DOHH2 (cell line): ENCODE measurements around the gene PALM3.

ENCODE experiments used
- H3F3A ChIP-seq: fragments of 200-600 bp; sonication (generic), shearing (Covaris generic); 2 replicates; pipeline ENCODE4 v1.6.0; 2016; ENCODE audit warnings: antibody characterized with exemption, mild to moderate bottlenecking; ENCODE audit not compliant: control insufficient read depth, insufficient read depth
- H3K27ac ChIP-seq: fragments of 200-600 bp; sonication (generic); 2 replicates; pipeline ENCODE4 v1.5.1; 2014; ENCODE audit warnings: low read depth, mild to moderate bottlenecking, low read length, moderate library complexity
- H3K27me3 ChIP-seq: fragments of 200-600 bp; sonication (generic); 2 replicates; pipeline ENCODE4 v1.6.1; 2014; ENCODE audit warnings: mild to moderate bottlenecking, low read length, mixed read lengths; ENCODE audit not compliant: control insufficient read depth
- H3K36me3 ChIP-seq: fragments of 200-600 bp; sonication (generic); 2 replicates; pipeline ENCODE4 v1.6.1; 2014; ENCODE audit warnings: mild to moderate bottlenecking, low read length, moderate library complexity, mixed read lengths; ENCODE audit not compliant: control insufficient read depth
- H3K4me1 ChIP-seq: fragments of 200-600 bp; sonication (generic); 2 replicates; pipeline ENCODE4 v1.6.1; 2014; ENCODE audit warnings: mild to moderate bottlenecking, low read length, mixed read lengths; ENCODE audit not compliant: control insufficient read depth
- H3K4me2 ChIP-seq: fragments of 200-600 bp; sonication (generic); 2 replicates; pipeline ENCODE4 v1.6.0; 2014; ENCODE audit warnings: mild to moderate bottlenecking, low read length, moderate library complexity
- H3K4me3 ChIP-seq: fragments of 200-600 bp; sonication (generic); 2 replicates; pipeline ENCODE4 v1.5.1; 2014; ENCODE audit warnings: mild to moderate bottlenecking, low read length, mixed read lengths
- H3K79me2 ChIP-seq: fragments of 200-600 bp; sonication (generic); 2 replicates; pipeline ENCODE4 v1.6.1; 2014; ENCODE audit warnings: mild to moderate bottlenecking, low read length, mixed read lengths; ENCODE audit not compliant: control insufficient read depth
- H3K9me2 ChIP-seq: fragments of 200-600 bp; sonication (generic); replicated peaks from 2 replicates; pipeline ENCODE4 v1.6.1; 2014; ENCODE audit warnings: mild to moderate bottlenecking, low read length, mixed read lengths; ENCODE audit not compliant: control insufficient read depth
- H3K9me3 ChIP-seq: fragments of 200-600 bp; sonication (generic); 2 replicates; pipeline ENCODE4 v1.6.1; 2014; ENCODE audit warnings: antibody characterized with exemption, low read length, mixed read lengths; ENCODE audit not compliant: control insufficient read depth, insufficient read depth
- H4K20me1 ChIP-seq: fragments of 200-600 bp; sonication (generic); 2 replicates; pipeline ENCODE4 v1.6.0; 2014; ENCODE audit warnings: low read depth, mild to moderate bottlenecking, antibody characterized with exemption, low read length, moderate library complexity; ENCODE audit not compliant: control insufficient read depth, insufficient read depth
- CTCF ChIP-seq: fragments of 200-600 bp; sonication (generic); IDR thresholded peaks from one replicate; pipeline ENCODE4 v1.5.1; 2014; ENCODE audit warnings: antibody characterized with exemption, mild to moderate bottlenecking, low read depth, low read length; ENCODE audit not compliant: poor library complexity, severe bottlenecking
- EZH2phosphoT487 ChIP-seq: fragments of 200-600 bp; sonication (generic); IDR thresholded peaks from 2 replicates; pipeline ENCODE4 v1.6.1; 2017; ENCODE audit warnings: borderline replicate concordance, mild to moderate bottlenecking, antibody characterized with exemption, low read length, moderate library complexity, mixed read lengths

PALM3 gene

GRCh38 chr19:14072535-14073260 lies 10.8 kb upstream of the PALM3 start, which contains the start of gene MISP3:
Gene MISP3, plus strand, starts transcription at chr19:14072786. Its CDS starts 524 bp downstream, at chr19:14073310.
- no peaks in the 10 kb centered on the region for H4K20me1 ChIP-seq
- peaks cover 22% of the 10 kb centered on the region for H3K27me3 ChIP-seq
- peak within 1 kb of the TSS; percentile 88 for H3K4me3 ChIP-seq
- H3K9me3 ChIP-seq = no peaks in the 10 kb centered on the region
- H3K4me2 ChIP-seq = peak within 1 kb of the TSS; percentile 100
- H3K27ac ChIP-seq = no peak within 1 kb of the TSS
- no peaks in the 10 kb centered on the region for H3K79me2 ChIP-seq
- peaks cover 36% of the 10 kb centered on the region for H3K4me1 ChIP-seq
- H3K9me2 ChIP-seq = no peaks in the 10 kb centered on the region
- H3F3A ChIP-seq = 0 out of 2 replicates have a peak, but pooled peaks cover 2% of the 10 kb centered on the region
- no peaks in the 10 kb centered on the region for H3K36me3 ChIP-seq
- TF ChIP-seq CTCF = no peak
- TF ChIP-seq EZH2phosphoT487 = no peak

- no peaks in the 10 kb centered on the region for H3F3A ChIP-seq
- no peaks in the 10 kb centered on the region for H3K79me2 ChIP-seq
- H3K36me3 ChIP-seq = no peaks in the 10 kb centered on the region
- no peaks in the 10 kb centered on the region for H3K9me3 ChIP-seq
- no peak overlapping the region for H3K4me3 ChIP-seq
- H3K27ac ChIP-seq = no peak overlapping the region
- H4K20me1 ChIP-seq = no peaks in the 10 kb centered on the region
- peaks cover 22% of the 10 kb centered on the region for H3K27me3 ChIP-seq
- H3K4me1 ChIP-seq = peaks cover 36% of the 10 kb centered on the region
- TF ChIP-seq EZH2phosphoT487 (no peak), CTCF (no peak)
- no peaks in the 10 kb centered on the region for H3K9me2 ChIP-seq
- H3K4me2 ChIP-seq = no peak overlapping the region
Observed at GRCh38 chr19:14070268-14071050, 8.6 kb upstream of the PALM3 start.

GRCh38 chr19:14066134-14066533 lies 4.3 kb upstream of the PALM3 start:
- no peaks in the 10 kb centered on the region for H4K20me1 ChIP-seq
- H3F3A ChIP-seq = no peaks in the 10 kb centered on the region
- TF ChIP-seq EZH2phosphoT487 (no peak), CTCF (no peak)

More at GRCh38 chr19:14066134-14066533, 4.3 kb upstream of the PALM3 start:
- no peak overlapping the region for H3K27ac ChIP-seq
- no peaks in the 10 kb centered on the region for H3K9me3 ChIP-seq
- no peak overlapping the region for H3K4me2 ChIP-seq
- no peaks in the 10 kb centered on the region for H3K79me2 ChIP-seq
- no peaks in the 10 kb centered on the region for H3K4me1 ChIP-seq
- H3K9me2 ChIP-seq = no peaks in the 10 kb centered on the region
- H3K36me3 ChIP-seq = no peaks in the 10 kb centered on the region
- peaks cover 4% of the 10 kb centered on the region for H3K27me3 ChIP-seq
- H3K4me3 ChIP-seq = no peak overlapping the region
